ENCODE data around the gene GNE.

DNA sequence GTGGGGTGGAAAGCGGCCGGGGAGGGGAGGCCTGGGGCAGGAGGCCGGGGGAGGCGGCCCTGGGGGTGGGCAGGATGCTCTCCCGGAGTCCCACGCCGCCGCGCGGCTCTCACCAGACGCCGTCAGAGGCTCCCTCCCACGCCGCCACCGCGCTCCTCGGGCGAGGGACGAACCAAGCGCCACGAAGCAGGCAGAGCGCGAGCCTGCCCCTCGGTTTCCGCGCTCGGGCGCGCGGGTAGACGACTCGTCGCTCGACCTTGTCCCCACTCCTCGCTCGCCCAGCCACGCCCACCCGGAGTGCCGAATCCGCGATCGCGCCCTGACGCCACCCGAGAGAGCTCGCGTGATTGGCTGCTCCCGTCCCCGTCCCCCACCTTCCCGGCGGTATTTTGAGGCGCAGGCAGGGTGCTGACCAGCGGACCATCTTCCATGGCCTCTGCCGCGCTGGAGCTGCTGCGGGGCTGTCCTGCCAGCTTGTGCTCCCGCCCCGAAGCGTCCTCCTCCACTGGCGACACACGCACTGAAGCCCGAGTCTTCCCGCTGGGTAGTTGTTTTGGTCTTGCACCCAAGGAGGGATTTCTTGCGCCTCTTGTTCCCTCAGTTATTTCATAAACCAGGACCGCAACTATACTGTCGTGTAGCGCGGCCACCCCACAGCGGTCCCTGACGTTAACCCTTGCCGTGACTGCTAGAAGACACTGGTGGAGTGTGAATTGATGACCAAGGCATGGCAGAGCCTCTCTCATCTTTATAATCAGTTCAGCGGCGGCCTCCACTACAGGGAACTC lies at the start of gene GNE:
- TF ChIP-seq, protein P1, sequence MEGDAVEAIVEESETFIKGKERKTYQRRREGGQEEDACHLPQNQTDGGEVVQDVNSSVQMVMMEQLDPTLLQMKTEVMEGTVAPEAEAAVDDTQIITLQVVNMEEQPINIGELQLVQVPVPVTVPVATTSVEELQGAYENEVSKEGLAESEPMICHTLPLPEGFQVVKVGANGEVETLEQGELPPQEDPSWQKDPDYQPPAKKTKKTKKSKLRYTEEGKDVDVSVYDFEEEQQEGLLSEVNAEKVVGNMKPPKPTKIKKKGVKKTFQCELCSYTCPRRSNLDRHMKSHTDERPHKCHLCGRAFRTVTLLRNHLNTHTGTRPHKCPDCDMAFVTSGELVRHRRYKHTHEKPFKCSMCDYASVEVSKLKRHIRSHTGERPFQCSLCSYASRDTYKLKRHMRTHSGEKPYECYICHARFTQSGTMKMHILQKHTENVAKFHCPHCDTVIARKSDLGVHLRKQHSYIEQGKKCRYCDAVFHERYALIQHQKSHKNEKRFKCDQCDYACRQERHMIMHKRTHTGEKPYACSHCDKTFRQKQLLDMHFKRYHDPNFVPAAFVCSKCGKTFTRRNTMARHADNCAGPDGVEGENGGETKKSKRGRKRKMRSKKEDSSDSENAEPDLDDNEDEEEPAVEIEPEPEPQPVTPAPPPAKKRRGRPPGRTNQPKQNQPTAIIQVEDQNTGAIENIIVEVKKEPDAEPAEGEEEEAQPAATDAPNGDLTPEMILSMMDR (IDR thresholded peaks at IDR 0.05 in 4 of 5, conservative IDR thresholded peaks at IDR 0.05 in 1 of 5) = no peak
- peak; percentile 91 to 92 for TF ChIP-seq POLR2A (IDR thresholded peaks at IDR 0.05)
